Gastrocnemius medialis (tissue), 4 donors: ENCODE data around the gene SEC14L3. TPM values are rescaled to one million over a fixed set of nuclear protein-coding genes. Genes with fewer than 3 reads are reported as not detected.

Experiments used
- ATAC-seq, 2 donors: fragments of 150-250 bp; one replicate each; pipeline ENCODE4 v1.9.1; 2016
- DNase-seq, 2 donors: peaks; one replicate each; pipeline ENCODE4 v3.0.0-alpha.2; 2019
- H3K27ac ChIP-seq, 4 donors: fragments of 200-600 bp; sonication (generic); 1 replicate in 1 of 4; 2 replicates in 3 of 4; pipeline ENCODE4 v1.5.1; 2016 to 2018; ENCODE audit warnings: mild to moderate bottlenecking in 2 of 4, moderate library complexity in 1 of 4
- H3K27me3 ChIP-seq, 3 donors: fragments of 200-600 bp; sonication (generic) in 2 of 3; 1 replicate in 1 of 3; 2 replicates in 2 of 3; pipeline versions ENCODE4 v1.5.1 to v1.6.0; 2016 to 2019; ENCODE audit warnings: mild to moderate bottlenecking in 1 of 3, moderate library complexity in 1 of 3
- H3K36me3 ChIP-seq, 2 donors: fragments of 200-600 bp; sonication (generic) in 1 of 2; one replicate each; pipeline ENCODE4 v1.5.1; 2017 to 2018
- H3K4me1 ChIP-seq, 2 donors: fragments of 200-600 bp; sonication (generic) in 1 of 2; one replicate each; pipeline ENCODE4 v1.5.1; 2016 to 2017; ENCODE audit warnings: mild to moderate bottlenecking in 2 of 2
- H3K4me3 ChIP-seq, 4 donors: fragments of 200-600 bp; sonication (generic) in 3 of 4; 1 replicate in 1 of 4; 2 replicates in 3 of 4; pipeline ENCODE4 v1.5.1; 2016 to 2019; ENCODE audit warnings: mild to moderate bottlenecking in 2 of 4
- H3K9me3 ChIP-seq, 3 donors: fragments of 200-600 bp; sonication (generic) in 2 of 3; 1 replicate in 1 of 3; 2 replicates in 2 of 3; pipeline ENCODE4 v1.5.1; 2016 to 2019
- CTCF ChIP-seq, 5 experiments: fragments of 450-650 bp in 3 of 5; fragments of 200-600 bp in 2 of 5; sonication (generic) in 2 of 5; IDR thresholded peaks in 4 of 5; conservative IDR thresholded peaks in 1 of 5; 1 replicate in 4 of 5; 2 replicates in 1 of 5; pipeline ENCODE4 v1.5.1; 2016 to 2019; ENCODE audit warnings: antibody characterized with exemption in 5 of 5, mild to moderate bottlenecking in 3 of 5, moderate library complexity in 3 of 5
- POLR2A ChIP-seq, 2 donors: fragments of 450-650 bp; IDR thresholded peaks; one replicate each; pipeline ENCODE4 v1.6.1; 2017; ENCODE audit warnings: antibody characterized with exemption in 2 of 2, mild to moderate bottlenecking in 2 of 2, moderate library complexity in 2 of 2
- in situ Hi-C, 4 donors: fragments of 200-750 bp; cut with MboI; loops; one replicate each; pipeline versions ENCODE4 v1.15.0 to v1.8.0; 2017; ENCODE audit warnings: low sequenced_read_pairs in 4 of 4
- intact Hi-C: fragments of 100-400 bp; cut with DNase I; formaldehyde crosslinking; loops from one replicate; pipeline ENCODE4 v1.15.1; 2023; ENCODE audit warnings: low total_unique reads
- total RNA-seq, 4 donors: library from RNA; depleted of rRNA; stranded (reverse); fragments of >200 nt; gene quantifications; one replicate each; pipeline versions ENCODE4 v1.1.0 to v1.2.3, GENCODE V29; 2016

SEC14L3 gene
- total RNA-seq, 4 donors from 2014 or later, result not detected

GRCh38 chr22:30411780-30412179, 60.0 kb downstream of the SEC14L3 start:
- in situ Hi-C loops, result no loop called here
- Histone ChIP-seq H3K27me3 (no peaks in the 10 kb centered on the region), H3K4me1 (peaks cover 0 to 10% of the 10 kb centered on the region in 2 donors), H3K4me3 (no peak overlapping the region), H3K36me3 (peaks cover 0 to 33% of the 10 kb centered on the region in 2 donors), H3K27ac (no peak overlapping the region), H3K9me3 (no peaks in the 10 kb centered on the region)
- intact Hi-C loops, result no loop called here
- TF ChIP-seq POLR2A (IDR thresholded peaks at IDR 0.05) (no peak), CTCF (IDR thresholded peaks at IDR 0.05 in 4 of 5, conservative IDR thresholded peaks at IDR 0.05 in 1 of 5) (no peak)
- DNase-seq (no peak), ATAC-seq (no peak)

Other genes with a start within 250 kb of the SEC14L3 start
- gene LIF, start 225.3 kb downstream of the SEC14L3 start, total RNA-seq, result not detected
- gene OSM, start 205.2 kb downstream of the SEC14L3 start, total RNA-seq, result under 1 TPM in 1 of 4 donors, not detected in 3; 0.53 TPM
- gene CASTOR1, start 182.5 kb downstream of the SEC14L3 start, total RNA-seq, result 1 to 10 TPM; 3.5 to 6.5 (median 5.6) TPM
- 1 to 10 TPM; 4.1 to 9.6 (median 6.2) TPM for gene TBC1D10A, start 145.1 kb downstream of the SEC14L3 start, total RNA-seq
- gene SF3A1, start 115.1 kb downstream of the SEC14L3 start, total RNA-seq, result 100 to 1,000 TPM in 2 of 4 donors, 10 to 100 TPM in 2; 36.0 to 145 (median 94.5) TPM
- 1 to 10 TPM in 2 of 4 donors, under 1 TPM in 2; 0.41 to 1.4 (median 1.1) TPM for gene CCDC157, start 115.0 kb downstream of the SEC14L3 start, total RNA-seq
- 10 to 100 TPM in 1 of 4 donors, 1 to 10 TPM in 3; 4.7 to 11.2 (median 8.1) TPM for gene RNF215, start 84.6 kb downstream of the SEC14L3 start, total RNA-seq
- gene SEC14L2, start 75.0 kb downstream of the SEC14L3 start, total RNA-seq, result 1 to 10 TPM; 3.0 to 5.1 (median 4.2) TPM
- gene MTFP1, start 46.2 kb downstream of the SEC14L3 start, total RNA-seq, result 10 to 100 TPM; 15.9 to 57.7 (median 44.5) TPM
- under 1 TPM in 1 of 4 donors, not detected in 3; 0.11 TPM for gene SEC14L4, start 33.7 kb upstream of the SEC14L3 start, total RNA-seq
- gene SEC14L6, start 74.7 kb upstream of the SEC14L3 start, total RNA-seq, result not detected
- 1 to 10 TPM in 2 of 4 donors, under 1 TPM in 2; 0.29 to 2.0 (median 1.2) TPM for gene GAL3ST1, start 102.6 kb upstream of the SEC14L3 start, total RNA-seq
- 10 to 100 TPM; 56.3 to 72.0 (median 65.8) TPM for gene PES1, start 119.9 kb upstream of the SEC14L3 start, total RNA-seq
- 10 to 100 TPM in 3 of 4 donors, 1 to 10 TPM in 1; 5.1 to 12.8 (median 11.7) TPM for gene TCN2, start 135.2 kb upstream of the SEC14L3 start, total RNA-seq
- 10 to 100 TPM in 2 of 4 donors, 1 to 10 TPM in 2; 8.5 to 19.3 (median 10.9) TPM for gene SLC35E4, start 163.8 kb upstream of the SEC14L3 start, total RNA-seq
- gene DUSP18, start 195.9 kb upstream of the SEC14L3 start, total RNA-seq, result 1 to 10 TPM in 3 of 4 donors, under 1 TPM in 1; 0.82 to 4.3 (median 2.0) TPM
- gene OSBP2, start 222.9 kb upstream of the SEC14L3 start, total RNA-seq, result 1 to 10 TPM; 2.8 to 4.3 (median 3.0) TPM